Choroid plexus epithelial cell (primary cell): ENCODE results near the gene LTA4H.

Source experiments
- DNase-seq: peaks from one replicate; pipeline ENCODE4 v3.0.0-alpha.2; 2010; ENCODE audit warnings: low read depth
- H3K4me3 ChIP-seq: 2 replicates; pipeline ENCODE4 v1.5.1; 2011; ENCODE audit warnings: low read depth, mild to moderate bottlenecking, control low read depth, low read length, moderate library complexity
- TF ChIP-seq, protein P1 (sequence below): conservative IDR thresholded peaks from 2 replicates; pipeline ENCODE4 v1.5.1; 2011; ENCODE audit warnings: low read depth, mild to moderate bottlenecking, control low read depth, inconsistent platforms, low read length, moderate library complexity

LTA4H gene

GRCh38 chr12:96048393-96048969 is 13.1 kb upstream of the LTA4H start:
- TF ChIP-seq, protein P1, sequence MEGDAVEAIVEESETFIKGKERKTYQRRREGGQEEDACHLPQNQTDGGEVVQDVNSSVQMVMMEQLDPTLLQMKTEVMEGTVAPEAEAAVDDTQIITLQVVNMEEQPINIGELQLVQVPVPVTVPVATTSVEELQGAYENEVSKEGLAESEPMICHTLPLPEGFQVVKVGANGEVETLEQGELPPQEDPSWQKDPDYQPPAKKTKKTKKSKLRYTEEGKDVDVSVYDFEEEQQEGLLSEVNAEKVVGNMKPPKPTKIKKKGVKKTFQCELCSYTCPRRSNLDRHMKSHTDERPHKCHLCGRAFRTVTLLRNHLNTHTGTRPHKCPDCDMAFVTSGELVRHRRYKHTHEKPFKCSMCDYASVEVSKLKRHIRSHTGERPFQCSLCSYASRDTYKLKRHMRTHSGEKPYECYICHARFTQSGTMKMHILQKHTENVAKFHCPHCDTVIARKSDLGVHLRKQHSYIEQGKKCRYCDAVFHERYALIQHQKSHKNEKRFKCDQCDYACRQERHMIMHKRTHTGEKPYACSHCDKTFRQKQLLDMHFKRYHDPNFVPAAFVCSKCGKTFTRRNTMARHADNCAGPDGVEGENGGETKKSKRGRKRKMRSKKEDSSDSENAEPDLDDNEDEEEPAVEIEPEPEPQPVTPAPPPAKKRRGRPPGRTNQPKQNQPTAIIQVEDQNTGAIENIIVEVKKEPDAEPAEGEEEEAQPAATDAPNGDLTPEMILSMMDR: no peak
- no peak for DNase-seq
- H3K4me3 ChIP-seq: no peak overlapping the region

- DNase-seq: peak; percentile 72
- H3K4me3 ChIP-seq: no peak overlapping the region
- TF ChIP-seq, protein P1: no peak
Measured at GRCh38 chr12:96047229-96048211, 12.1 kb upstream of the LTA4H start.

GRCh38 chr12:96046543-96047228 is 11.3 kb upstream of the LTA4H start:
- TF ChIP-seq, protein P1: no peak
- H3K4me3 ChIP-seq: no peak overlapping the region
- no peak for DNase-seq

- no peak overlapping the region for H3K4me3 ChIP-seq
- TF ChIP-seq, protein P1: no peak
- DNase-seq: no peak
Measured at GRCh38 chr12:96045566-96045965, 10.2 kb upstream of the LTA4H start.

- H3K4me3 ChIP-seq: no peak overlapping the region
- DNase-seq: no peak
- TF ChIP-seq, protein P1: no peak
Measured at GRCh38 chr12:96044943-96045290, 9.5 kb upstream of the LTA4H start.

- peak; percentile 58 for DNase-seq
- TF ChIP-seq, protein P1: no peak
- H3K4me3 ChIP-seq: no peak overlapping the region
Measured at GRCh38 chr12:96044017-96044942, 8.9 kb upstream of the LTA4H start.
